ENCODE data around the gene ATP5PO. TPM values are rescaled to one million over a fixed set of nuclear protein-coding genes. Genes with fewer than 3 reads are reported as not detected.

Gene ATP5PO
- total RNA-seq, 1 donor from 2014 or later = 218 TPM

- H3K27me3 Mint-ChIP-seq (ENCODE audit: unreplicated experiment) = peaks cover 1% of the 10 kb centered on the region
- no peak for DNase-seq (ENCODE audit: low spot score)
- H3K4me3 Mint-ChIP-seq (ENCODE audit: unreplicated experiment) = no peak overlapping the region
- H3K36me3 Mint-ChIP-seq (ENCODE audit: low read depth, unreplicated experiment) = peaks cover 18% of the 10 kb centered on the region
- H3K9me3 Mint-ChIP-seq (ENCODE audit: unreplicated experiment) = peaks cover 3% of the 10 kb centered on the region
- no peaks in the 10 kb centered on the region for H3K4me1 Mint-ChIP-seq (ENCODE audit: unreplicated experiment)
- TF ChIP-seq CTCF (IDR thresholded peaks at IDR 0.05; ENCODE audit: unreplicated experiment) = no peak
- H3K27ac Mint-ChIP-seq (ENCODE audit: unreplicated experiment) = no peak overlapping the region
Observed at GRCh38 chr21:33961061-33961460, 45.5 kb upstream of the ATP5PO start.

GRCh38 chr21:33959680-33960079, 44.1 kb upstream of the ATP5PO start:
- H3K9me3 Mint-ChIP-seq (ENCODE audit: unreplicated experiment) = peaks cover 3% of the 10 kb centered on the region
- peaks cover 18% of the 10 kb centered on the region for H3K36me3 Mint-ChIP-seq (ENCODE audit: low read depth, unreplicated experiment)
- TF ChIP-seq CTCF (IDR thresholded peaks at IDR 0.05; ENCODE audit: unreplicated experiment) = no peak
- no peak overlapping the region for H3K27ac Mint-ChIP-seq (ENCODE audit: unreplicated experiment)
- no peaks in the 10 kb centered on the region for H3K4me1 Mint-ChIP-seq (ENCODE audit: unreplicated experiment)
- no peak for DNase-seq (ENCODE audit: low spot score)
- peaks cover 1% of the 10 kb centered on the region for H3K27me3 Mint-ChIP-seq (ENCODE audit: unreplicated experiment)
- H3K4me3 Mint-ChIP-seq (ENCODE audit: unreplicated experiment) = no peak overlapping the region

- Mint-ChIP-seq H3K9me3 (ENCODE audit: unreplicated experiment) (peaks cover 1% of the 10 kb centered on the region), H3K27ac (ENCODE audit: unreplicated experiment) (no peak overlapping the region), H3K4me1 (ENCODE audit: unreplicated experiment) (no peaks in the 10 kb centered on the region), H3K4me3 (ENCODE audit: unreplicated experiment) (no peak overlapping the region), H3K27me3 (ENCODE audit: unreplicated experiment) (no peaks in the 10 kb centered on the region), H3K36me3 (ENCODE audit: low read depth, unreplicated experiment) (peaks cover 3% of the 10 kb centered on the region)
- TF ChIP-seq CTCF (IDR thresholded peaks at IDR 0.05; ENCODE audit: unreplicated experiment) = no peak
- DNase-seq (ENCODE audit: low spot score) = no peak
Observed at GRCh38 chr21:33954395-33954794, 38.8 kb upstream of the ATP5PO start.

GRCh38 chr21:33951276-33952178, 35.9 kb upstream of the ATP5PO start:
- Mint-ChIP-seq H3K4me3 (ENCODE audit: unreplicated experiment) (no peak overlapping the region), H3K4me1 (ENCODE audit: unreplicated experiment) (peaks cover 13% of the 10 kb centered on the region), H3K9me3 (ENCODE audit: unreplicated experiment) (no peaks in the 10 kb centered on the region), H3K27ac (ENCODE audit: unreplicated experiment) (no peak overlapping the region), H3K36me3 (ENCODE audit: low read depth, unreplicated experiment) (peaks cover 3% of the 10 kb centered on the region), H3K27me3 (ENCODE audit: unreplicated experiment) (peaks cover 2% of the 10 kb centered on the region)
- DNase-seq (ENCODE audit: low spot score) = no peak
- TF ChIP-seq CTCF (IDR thresholded peaks at IDR 0.05; ENCODE audit: unreplicated experiment) = no peak

- no peak overlapping the region for H3K4me3 Mint-ChIP-seq (ENCODE audit: unreplicated experiment)
- no peak for DNase-seq (ENCODE audit: low spot score)
- H3K27me3 Mint-ChIP-seq (ENCODE audit: unreplicated experiment) = peaks cover 2% of the 10 kb centered on the region
- H3K36me3 Mint-ChIP-seq (ENCODE audit: low read depth, unreplicated experiment) = peaks cover 3% of the 10 kb centered on the region
- H3K9me3 Mint-ChIP-seq (ENCODE audit: unreplicated experiment) = no peaks in the 10 kb centered on the region
- peaks cover 13% of the 10 kb centered on the region for H3K4me1 Mint-ChIP-seq (ENCODE audit: unreplicated experiment)
- no peak for TF ChIP-seq CTCF (IDR thresholded peaks at IDR 0.05; ENCODE audit: unreplicated experiment)
- H3K27ac Mint-ChIP-seq (ENCODE audit: unreplicated experiment) = no peak overlapping the region
Observed at GRCh38 chr21:33950431-33951079, 35.0 kb upstream of the ATP5PO start.
